Measurements from ENCODE around the gene GIPC1. TPM values are rescaled to one million over a fixed set of nuclear protein-coding genes. Genes with fewer than 3 reads are reported as not detected.

Gene GIPC1
- total RNA-seq, 1 experiment from 2014 or later, result 103 TPM

DNA sequence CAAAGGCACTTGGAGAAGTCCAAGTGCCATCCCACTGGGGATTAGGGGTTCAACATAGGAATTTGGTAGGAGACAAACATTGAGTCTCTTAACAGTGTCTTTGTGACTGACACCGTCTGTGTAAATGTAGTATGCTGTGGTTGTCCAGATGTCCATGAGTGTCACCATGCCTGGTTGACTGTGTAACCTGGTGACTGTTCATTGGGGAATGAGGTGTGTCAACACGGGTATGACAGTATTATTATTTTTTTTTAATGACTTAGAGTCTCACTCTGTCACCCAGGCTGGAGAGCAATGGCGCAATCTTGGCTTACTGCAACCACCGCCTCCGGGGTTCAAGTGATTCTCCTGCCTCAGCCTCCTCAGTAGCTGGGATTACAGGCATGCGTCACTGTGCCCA lies 46.6 kb downstream of the GIPC1 start:
- Histone ChIP-seq H3K36me3 (ENCODE audit: control insufficient read depth in 1 of 2, insufficient read depth in 2 of 2, low read length in 2 of 2) (peaks cover 28 to 44% of the 10 kb centered on the region in 2 experiments; a peak in 3 of 4 replicates), H3K4me2 (ENCODE audit: low read length) (peak overlapping the region; percentile 17; the same call in 1 of the 2 replicates), H3K9ac (ENCODE audit: low read length) (no peak overlapping the region), H3K27ac (ENCODE audit: low read depth, low read length) (no peak overlapping the region), H4K20me1 (ENCODE audit: insufficient read depth) (no peaks in the 10 kb centered on the region), H3K9me2 (ENCODE audit: insufficient read depth) (no peaks in the 10 kb centered on the region), H3K4me1 (ENCODE audit: control insufficient read depth in 1 of 2, insufficient read depth in 2 of 2, low read length in 2 of 2) (peaks cover 0 to 24% of the 10 kb centered on the region in 2 experiments; a peak in 2 of 4 replicates), H3K9me3 (ENCODE audit: control insufficient read depth in 1 of 2, insufficient read depth in 1 of 2, low read depth in 1 of 2, low read length in 2 of 2) (no peaks in the 10 kb centered on the region), H3K79me2 (ENCODE audit: insufficient read depth, low read length) (no peaks in the 10 kb centered on the region; the same call in 1 of the 2 replicates), H3K27me3 (ENCODE audit: insufficient read depth, low read length) (no peaks in the 10 kb centered on the region), H3K4me3 (replicated peaks in 1 of 2; ENCODE audit: low read depth in 1 of 2, low read length in 2 of 2) (no peak overlapping the region), H2AFZ (ENCODE audit: low read depth, low read length, poor library complexity, severe bottlenecking) (no peak overlapping the region)
- CTCF ChIA-PET, result no interaction called here
- no peak for ATAC-seq
- TF ChIP-seq, protein P1, sequence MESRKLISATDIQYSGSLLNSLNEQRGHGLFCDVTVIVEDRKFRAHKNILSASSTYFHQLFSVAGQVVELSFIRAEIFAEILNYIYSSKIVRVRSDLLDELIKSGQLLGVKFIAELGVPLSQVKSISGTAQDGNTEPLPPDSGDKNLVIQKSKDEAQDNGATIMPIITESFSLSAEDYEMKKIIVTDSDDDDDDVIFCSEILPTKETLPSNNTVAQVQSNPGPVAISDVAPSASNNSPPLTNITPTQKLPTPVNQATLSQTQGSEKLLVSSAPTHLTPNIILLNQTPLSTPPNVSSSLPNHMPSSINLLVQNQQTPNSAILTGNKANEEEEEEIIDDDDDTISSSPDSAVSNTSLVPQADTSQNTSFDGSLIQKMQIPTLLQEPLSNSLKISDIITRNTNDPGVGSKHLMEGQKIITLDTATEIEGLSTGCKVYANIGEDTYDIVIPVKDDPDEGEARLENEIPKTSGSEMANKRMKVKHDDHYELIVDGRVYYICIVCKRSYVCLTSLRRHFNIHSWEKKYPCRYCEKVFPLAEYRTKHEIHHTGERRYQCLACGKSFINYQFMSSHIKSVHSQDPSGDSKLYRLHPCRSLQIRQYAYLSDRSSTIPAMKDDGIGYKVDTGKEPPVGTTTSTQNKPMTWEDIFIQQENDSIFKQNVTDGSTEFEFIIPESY (IDR thresholded peaks at IDR 0.05; ENCODE audit: extremely low read depth, insufficient replicate concordance, low read length), result no peak
- TF ChIP-seq JUND (IDR thresholded peaks at IDR 0.05) (no peak), REST (IDR thresholded peaks at IDR 0.05; ENCODE audit: low read depth) (no peak), MAX (IDR thresholded peaks at IDR 0.05) (no peak), TCF7L2 (IDR thresholded peaks at IDR 0.05; ENCODE audit: borderline replicate concordance, extremely low read depth, insufficient read depth, insufficient read length) (no peak), ELF1 (IDR thresholded peaks at IDR 0.05; ENCODE audit: borderline replicate concordance, low read depth) (no peak), SP1 (IDR thresholded peaks at IDR 0.05; ENCODE audit: low read depth) (no peak)
- intact Hi-C loops (cut with micrococcal nuclease), result no loop called here
- POLR2A ChIA-PET, result no interaction called here
- no TSS peak for BruUV-seq (replicated peaks)
- no peak for DNase-seq (ENCODE audit: low read depth, low spot score)
- RAD21 ChIA-PET (ENCODE audit: low non-redundant PET in 1 of 2, low total read pairs in 2 of 2, uncharacterized antibody in 2 of 2, unreplicated experiment in 2 of 2), result no interaction called here

All from HCT116 (cell line).